Raji (cell line): ENCODE data around the gene BCO2.

Source experiments
- POLR2A ChIP-seq: IDR thresholded peaks from 2 replicates; pipeline ENCODE4 v1.6.1; 2011; ENCODE audit warnings: low read depth, low read length, control low read depth; ENCODE audit not compliant: insufficient read depth

The BCO2 gene

GRCh38 chr11:112196519-112197087 is 21.3 kb downstream of the BCO2 start:
- no peak for TF ChIP-seq POLR2A

DNA sequence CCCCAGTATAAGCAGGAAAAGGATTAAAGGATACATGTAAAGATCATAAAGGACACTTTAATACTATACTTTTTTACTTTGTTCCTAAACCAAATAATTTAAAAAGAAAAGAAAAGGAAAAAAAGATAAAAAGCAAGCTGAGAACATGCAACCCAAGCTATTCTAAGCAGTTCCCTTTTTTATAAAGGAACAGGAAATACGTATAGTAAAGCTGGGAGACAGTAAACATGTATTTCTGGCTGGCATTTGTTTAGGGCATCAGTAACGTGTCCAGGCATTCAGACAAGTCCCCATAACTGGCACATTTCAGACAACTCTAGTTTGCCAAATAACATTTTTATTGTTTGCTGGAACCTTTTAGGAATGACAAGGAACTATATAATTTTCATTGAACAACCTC is 24.9 kb downstream of the BCO2 start:
- no peak for TF ChIP-seq POLR2A

GRCh38 chr11:112206071-112206470 is 30.8 kb downstream of the BCO2 start:
- TF ChIP-seq POLR2A, result no peak

GRCh38 chr11:112210890-112211289 is 35.6 kb downstream of the BCO2 start:
- no peak for TF ChIP-seq POLR2A

DNA sequence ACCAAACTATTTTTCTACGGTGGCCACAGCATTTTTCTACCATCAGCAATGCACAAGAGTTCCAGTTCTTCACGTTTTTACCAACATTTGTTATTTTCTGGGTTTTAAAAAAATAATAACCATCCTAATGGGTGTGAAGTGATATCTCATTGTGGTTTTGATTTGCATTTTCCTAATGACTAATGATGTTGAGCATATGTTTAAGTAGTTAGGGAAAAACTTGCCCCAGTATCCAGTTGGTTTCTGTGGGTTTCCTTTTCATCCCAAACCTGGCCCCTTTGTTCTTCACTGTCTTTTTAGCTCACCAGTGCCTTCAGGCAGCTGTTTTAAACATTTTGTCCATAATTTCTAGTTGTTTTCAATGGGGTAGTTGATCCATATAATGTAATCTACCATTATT is 36.2 kb downstream of the BCO2 start:
- TF ChIP-seq POLR2A, result no peak

DNA sequence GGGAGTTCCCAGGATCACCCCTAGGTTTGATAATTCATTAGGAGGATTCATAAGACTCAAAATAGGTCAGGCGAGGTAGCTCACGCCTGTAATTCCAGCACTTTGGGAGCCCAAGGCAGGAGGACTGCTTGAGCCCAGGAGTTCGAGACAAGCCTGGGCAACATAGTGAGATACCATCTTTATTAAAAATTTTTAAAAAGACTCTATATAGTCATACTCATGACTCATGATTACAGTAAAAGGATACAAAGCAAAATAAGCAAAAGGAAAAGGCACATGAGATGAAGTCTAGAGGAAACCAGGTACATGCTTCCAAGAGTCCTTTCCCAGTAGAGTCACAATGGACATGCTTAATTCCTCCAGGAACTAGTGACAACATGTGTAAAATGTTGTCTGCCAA is 37.0 kb downstream of the BCO2 start:
- TF ChIP-seq POLR2A, result no peak

DNA sequence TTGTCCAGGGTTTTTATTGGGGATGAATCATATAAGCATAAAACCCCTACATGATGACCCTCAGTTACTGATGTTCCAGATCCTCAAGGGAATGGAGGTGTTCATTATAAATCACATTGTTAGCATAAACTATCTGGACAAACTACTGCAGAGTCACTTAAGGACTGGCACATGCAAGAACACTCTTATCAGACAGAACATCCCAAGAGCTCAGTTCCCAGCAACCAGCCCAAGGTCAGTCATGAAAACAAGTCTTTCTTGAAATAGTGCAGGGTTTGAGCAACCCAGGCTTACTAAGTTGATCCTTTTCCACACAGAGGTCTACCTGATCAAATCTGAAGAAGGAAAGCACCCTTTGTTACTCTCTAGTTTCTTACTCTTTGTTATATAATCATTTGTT is 37.4 kb downstream of the BCO2 start:
- TF ChIP-seq POLR2A, result no peak

GRCh38 chr11:112213753-112214152 is 38.4 kb downstream of the BCO2 start:
- no peak for TF ChIP-seq POLR2A

DNA sequence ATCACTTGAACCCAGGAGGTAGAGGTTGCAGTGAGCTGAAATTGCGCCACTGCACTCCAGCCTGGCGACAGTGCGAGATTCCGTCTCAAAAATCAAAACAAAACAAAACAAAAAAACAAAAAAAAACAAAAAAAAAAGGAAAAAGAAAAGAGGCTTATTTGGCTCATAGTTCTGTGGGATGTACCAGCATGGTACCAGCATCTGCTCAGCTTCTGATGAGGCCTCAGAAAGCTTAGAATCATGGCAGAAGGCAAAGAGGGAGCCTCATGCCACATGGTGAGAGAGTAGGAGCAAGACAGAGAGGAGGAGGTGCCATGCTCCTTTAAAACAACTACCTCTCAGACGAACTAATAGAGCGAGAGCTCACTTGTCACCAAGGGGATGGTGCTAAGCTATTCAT is 40.3 kb downstream of the BCO2 start:
- no peak for TF ChIP-seq POLR2A

DNA sequence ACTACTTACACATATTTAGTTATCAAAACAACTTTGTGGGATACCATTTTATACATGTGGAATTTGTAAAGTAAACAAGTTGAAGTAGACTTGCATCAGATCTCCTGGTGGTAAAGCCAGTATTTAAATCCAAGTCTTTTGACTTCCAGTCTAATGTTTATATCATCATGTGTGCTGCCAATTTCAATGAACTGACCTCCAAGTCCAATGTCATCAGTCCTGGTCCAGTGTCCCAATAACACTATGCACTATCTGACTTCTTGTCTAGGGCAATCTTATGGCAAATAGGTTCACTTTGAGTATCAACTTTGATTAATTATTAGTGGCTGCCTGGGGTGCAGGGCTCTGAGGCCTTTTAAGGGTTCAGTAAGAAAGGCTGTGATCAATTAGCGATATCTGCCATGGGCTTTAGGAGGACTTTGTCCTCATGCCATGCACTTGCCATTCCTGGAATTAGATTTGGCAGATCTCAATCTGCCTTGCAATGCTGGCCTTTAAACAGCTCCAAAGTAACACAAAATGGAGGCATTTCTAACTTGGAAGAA is 41.3 kb downstream of the BCO2 start:
- TF ChIP-seq POLR2A, result no peak

DNA sequence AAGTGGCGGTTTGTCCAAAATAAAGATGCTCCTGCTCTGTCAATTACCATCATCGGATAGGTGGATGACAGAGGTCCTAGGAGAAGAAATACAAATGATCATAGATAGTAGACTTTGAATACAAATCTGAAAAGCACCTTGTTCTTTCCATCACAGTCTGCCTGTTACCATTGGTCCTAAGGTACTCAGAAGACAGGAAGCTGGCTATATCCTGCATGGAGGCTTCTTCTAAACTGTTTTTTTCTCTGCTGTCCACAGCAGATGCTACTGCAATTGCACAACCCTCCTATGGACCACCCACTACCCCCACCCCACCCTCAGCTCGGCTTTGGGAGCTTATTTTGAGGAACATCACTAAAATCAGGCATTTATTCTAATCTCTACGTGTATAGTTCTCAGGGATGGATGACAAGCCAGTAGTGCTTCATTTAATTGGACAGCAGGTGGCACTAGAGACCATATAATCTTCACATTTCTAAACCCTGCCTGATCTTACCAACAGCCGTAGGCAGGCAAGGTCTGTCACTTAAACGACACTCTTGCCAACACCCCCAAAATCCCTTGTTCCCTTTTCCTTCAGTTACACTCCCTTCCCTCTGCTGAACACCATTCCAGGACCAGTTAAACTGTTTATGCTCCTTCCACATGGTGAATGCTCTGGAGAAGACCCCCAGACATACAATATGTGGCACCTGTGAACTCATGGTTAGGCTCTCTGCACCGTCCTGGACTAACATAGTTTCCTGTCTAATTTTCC is 44.3 kb downstream of the BCO2 start:
- TF ChIP-seq POLR2A, result no peak

- TF ChIP-seq POLR2A, result no peak
These were observed 46.0 kb downstream of the BCO2 start for GRCh38 chr11:112221274-112221835.

DNA sequence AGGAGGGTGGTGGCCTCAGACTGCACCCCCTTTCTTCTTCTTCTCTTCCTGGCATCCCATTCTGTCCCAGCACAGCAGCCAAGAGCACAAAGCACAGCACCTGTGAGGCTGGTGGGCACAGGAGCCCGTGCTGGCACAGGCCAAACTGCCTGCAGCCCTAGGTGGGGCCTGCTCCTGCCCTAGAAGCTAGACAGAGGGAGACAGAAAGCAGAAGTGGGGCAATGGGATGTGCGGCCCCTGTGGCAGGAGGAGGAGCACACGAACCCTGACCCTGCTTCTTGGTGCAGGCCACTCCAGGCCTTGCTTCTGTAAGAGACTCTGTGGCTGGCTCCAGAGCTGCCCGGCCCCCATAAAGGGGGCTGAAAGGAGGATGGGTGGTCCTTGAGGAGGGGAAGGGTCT is 47.0 kb downstream of the BCO2 start:
- no peak for TF ChIP-seq POLR2A

DNA sequence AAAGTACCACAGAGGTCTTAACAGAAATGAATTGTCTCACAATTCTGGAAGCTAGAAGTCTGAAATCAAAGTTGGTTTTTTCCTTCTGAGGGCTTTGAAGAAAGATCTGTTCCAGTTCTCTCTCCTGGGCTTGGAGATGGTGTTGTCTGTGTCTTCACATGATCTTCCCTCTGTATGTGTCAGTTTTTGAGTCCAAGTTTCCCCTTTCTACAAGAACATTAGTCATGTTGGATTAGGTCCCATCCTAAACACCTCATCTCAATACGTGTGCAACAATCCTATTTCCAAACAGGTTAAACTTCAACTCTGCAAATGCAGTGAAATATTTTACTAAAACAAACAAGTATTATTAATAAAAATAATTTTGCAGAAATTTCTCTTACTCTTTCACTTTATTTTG is 47.8 kb downstream of the BCO2 start:
- TF ChIP-seq POLR2A, result no peak

- no peak for TF ChIP-seq POLR2A
These were observed 48.6 kb downstream of the BCO2 start for GRCh38 chr11:112223754-112224532.

DNA sequence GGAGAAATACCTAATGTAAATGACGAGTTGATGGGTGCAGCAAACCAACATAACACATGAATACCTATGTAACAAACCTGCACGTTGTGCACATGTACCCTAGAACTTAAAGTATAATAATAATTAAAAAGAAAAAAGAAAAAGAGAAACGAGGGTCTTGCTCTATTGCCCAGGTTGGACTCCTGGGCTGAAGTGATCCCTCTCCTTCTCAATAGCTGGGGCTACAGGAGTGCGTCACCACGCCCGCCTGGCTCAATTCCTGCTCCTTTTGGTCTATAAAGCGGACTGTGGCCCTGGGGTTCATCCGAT is 50.4 kb downstream of the BCO2 start:
- TF ChIP-seq POLR2A, result no peak
